Astrocyte (in vitro differentiated cells and primary cell): ENCODE results near the gene ZBTB7A. TPM values are rescaled to one million over a fixed set of nuclear protein-coding genes. Genes with fewer than 3 reads are reported as not detected.

Experiments
- DNase-seq: peaks from one replicate; pipeline ENCODE4 v3.0.0-alpha.2; 2010; ENCODE audit warnings: low read depth
- FAIRE-seq: peaks from 2 replicates; lab custom pipeline; 2011; peaks lifted over from hg19 to GRCh38; lab: Jason Lieb, UNC
- H2AFZ ChIP-seq: 2 replicates; pipeline ENCODE4 v1.6.0; 2012; ENCODE audit warnings: low read depth, low read length, inconsistent platforms
- H3K27ac ChIP-seq: 2 replicates; pipeline ENCODE4 v1.5.1; 2011; ENCODE audit warnings: low read depth, low read length, inconsistent platforms
- H3K27me3 ChIP-seq: 2 replicates; pipeline ENCODE4 v1.6.0; 2011; ENCODE audit warnings: low read length, inconsistent platforms; ENCODE audit not compliant: insufficient read depth
- H3K36me3 ChIP-seq: 2 replicates; pipeline ENCODE4 v1.5.1; 2011; ENCODE audit warnings: low read length, inconsistent platforms; ENCODE audit not compliant: insufficient read depth
- H3K4me1 ChIP-seq: 2 replicates; pipeline ENCODE4 v1.5.1; 2011; ENCODE audit warnings: low read length, inconsistent platforms; ENCODE audit not compliant: insufficient read depth
- H3K4me2 ChIP-seq: 2 replicates; pipeline ENCODE4 v1.6.0; 2012; ENCODE audit warnings: low read length, inconsistent platforms
- H3K4me3 ChIP-seq: 2 replicates; pipeline ENCODE4 v1.5.1; 2011; ENCODE audit warnings: low read depth, mild to moderate bottlenecking, low read length, inconsistent platforms; ENCODE audit not compliant: insufficient read depth
- H3K79me2 ChIP-seq: 2 replicates; pipeline ENCODE4 v1.6.0; 2012; ENCODE audit warnings: mild to moderate bottlenecking, low read length, inconsistent platforms; ENCODE audit not compliant: insufficient read depth
- H3K9ac ChIP-seq: 2 replicates; pipeline ENCODE4 v1.6.0; 2012; ENCODE audit warnings: mild to moderate bottlenecking, low read length, inconsistent platforms
- H3K9me3 ChIP-seq: 2 replicates; pipeline ENCODE4 v1.5.1; 2012; ENCODE audit warnings: low read depth, mild to moderate bottlenecking, low read length, inconsistent platforms; ENCODE audit not compliant: insufficient read depth
- H4K20me1 ChIP-seq: 2 replicates; pipeline ENCODE4 v1.6.0; 2012; ENCODE audit warnings: low read length, inconsistent platforms; ENCODE audit not compliant: insufficient read depth
- H3K27ac Mint-ChIP-seq: one replicate; pipeline ENCODE4 v1.8.0; 2021; ENCODE audit warnings: mild to moderate bottlenecking, mixed read lengths; ENCODE audit not compliant: unreplicated experiment
- H3K27me3 Mint-ChIP-seq: one replicate; pipeline ENCODE4 v1.8.0; 2021; ENCODE audit warnings: low read depth, mixed read lengths; ENCODE audit not compliant: unreplicated experiment
- H3K36me3 Mint-ChIP-seq: one replicate; pipeline ENCODE4 v1.8.0; 2021; ENCODE audit warnings: low read depth, mixed read lengths; ENCODE audit not compliant: unreplicated experiment
- H3K4me1 Mint-ChIP-seq: one replicate; pipeline ENCODE4 v1.8.0; 2021; ENCODE audit warnings: low read depth, mixed read lengths; ENCODE audit not compliant: unreplicated experiment
- H3K4me3 Mint-ChIP-seq: one replicate; pipeline ENCODE4 v1.8.0; 2021; ENCODE audit warnings: mild to moderate bottlenecking, moderate library complexity, mixed read lengths; ENCODE audit not compliant: unreplicated experiment
- H3K9me3 Mint-ChIP-seq: one replicate; pipeline ENCODE4 v1.8.0; 2021; ENCODE audit warnings: mild to moderate bottlenecking, mixed read lengths; ENCODE audit not compliant: unreplicated experiment
- EZH2 ChIP-seq: IDR thresholded peaks from 2 replicates; pipeline ENCODE4 v1.6.1; 2012; ENCODE audit warnings: mild to moderate bottlenecking, low read length, inconsistent platforms; ENCODE audit not compliant: insufficient read depth
- total RNA-seq: library from RNA; stranded (reverse); gene quantifications from 2 replicates; pipeline ENCODE4 v1.2.1, GENCODE V29; 2021
- TF ChIP-seq, protein P1 (sequence below): IDR thresholded peaks from 2 replicates; pipeline ENCODE4 v1.5.1; 2011; ENCODE audit warnings: low read depth, mild to moderate bottlenecking, inconsistent platforms, low read length, moderate library complexity; ENCODE audit not compliant: insufficient read depth

Gene ZBTB7A
- total RNA-seq, 1 donor from 2014 or later, result 24.3 TPM

DNA sequence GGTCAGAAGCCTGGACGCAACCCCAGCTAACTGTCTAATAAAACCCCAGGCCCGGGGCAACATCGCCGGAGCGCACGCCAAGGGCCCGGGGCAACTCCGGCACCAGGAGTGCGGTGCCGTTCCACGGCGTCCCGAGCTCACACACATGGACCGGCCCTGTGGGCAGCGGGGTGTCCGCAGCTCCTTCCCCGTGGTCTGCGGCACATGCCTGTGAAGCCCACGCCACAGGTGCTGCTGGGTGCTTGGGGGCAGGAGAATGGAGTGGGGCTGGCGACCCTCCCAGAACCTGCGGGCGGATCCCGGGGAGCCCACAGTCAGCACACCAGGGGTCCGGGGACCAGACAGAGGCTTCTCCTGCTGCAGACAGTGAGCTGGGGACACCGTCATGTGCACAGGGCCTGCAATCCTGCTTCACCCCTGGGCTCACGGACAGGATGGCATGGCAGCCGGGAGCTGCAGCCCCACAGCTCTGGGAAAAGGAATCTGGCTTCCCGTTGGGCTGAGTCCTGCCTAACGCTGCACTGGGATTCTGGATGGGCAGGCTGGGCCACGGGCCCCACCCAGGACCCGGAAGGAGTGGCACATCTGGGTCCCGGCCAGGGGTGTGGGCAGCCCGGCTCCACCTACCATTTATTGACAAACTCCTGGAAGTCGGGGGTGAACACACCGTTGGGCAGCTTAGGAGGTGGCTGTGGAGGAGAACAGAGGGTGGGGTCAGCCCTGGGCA is 28.2 kb upstream of the ZBTB7A start:
- H3K36me3 Mint-ChIP-seq, result peaks cover 8% of the 10 kb centered on the region
- FAIRE-seq, result no peak
- H3K27me3 Mint-ChIP-seq, result no peaks in the 10 kb centered on the region

DNA sequence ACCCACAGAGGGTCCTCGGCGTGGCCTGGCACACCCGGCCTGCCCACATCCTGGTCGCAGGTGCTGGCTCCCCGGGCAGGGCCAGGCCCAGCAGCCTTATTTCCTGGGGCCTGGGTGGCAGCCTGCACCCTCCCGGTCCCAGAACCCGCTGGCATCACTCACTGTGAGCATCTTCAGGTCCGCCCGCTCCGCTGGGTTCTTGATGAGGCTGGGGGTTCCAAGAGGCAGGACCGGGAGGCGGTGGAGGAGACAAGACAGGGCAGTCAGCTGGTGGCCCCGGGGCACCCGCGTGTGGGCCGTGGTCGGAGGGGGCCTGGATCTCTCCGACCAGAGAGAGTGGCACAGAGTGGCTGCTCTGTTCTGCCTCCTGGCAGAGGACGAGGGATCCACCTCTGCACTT is 27.6 kb upstream of the ZBTB7A start:
- Mint-ChIP-seq H3K27ac (no peak overlapping the region), H3K27me3 (no peaks in the 10 kb centered on the region), H3K4me1 (no peaks in the 10 kb centered on the region), H3K36me3 (peaks cover 8% of the 10 kb centered on the region), H3K9me3 (no peaks in the 10 kb centered on the region), H3K4me3 (no peak overlapping the region)
- TF ChIP-seq EZH2, result no peak
- TF ChIP-seq, protein P1, sequence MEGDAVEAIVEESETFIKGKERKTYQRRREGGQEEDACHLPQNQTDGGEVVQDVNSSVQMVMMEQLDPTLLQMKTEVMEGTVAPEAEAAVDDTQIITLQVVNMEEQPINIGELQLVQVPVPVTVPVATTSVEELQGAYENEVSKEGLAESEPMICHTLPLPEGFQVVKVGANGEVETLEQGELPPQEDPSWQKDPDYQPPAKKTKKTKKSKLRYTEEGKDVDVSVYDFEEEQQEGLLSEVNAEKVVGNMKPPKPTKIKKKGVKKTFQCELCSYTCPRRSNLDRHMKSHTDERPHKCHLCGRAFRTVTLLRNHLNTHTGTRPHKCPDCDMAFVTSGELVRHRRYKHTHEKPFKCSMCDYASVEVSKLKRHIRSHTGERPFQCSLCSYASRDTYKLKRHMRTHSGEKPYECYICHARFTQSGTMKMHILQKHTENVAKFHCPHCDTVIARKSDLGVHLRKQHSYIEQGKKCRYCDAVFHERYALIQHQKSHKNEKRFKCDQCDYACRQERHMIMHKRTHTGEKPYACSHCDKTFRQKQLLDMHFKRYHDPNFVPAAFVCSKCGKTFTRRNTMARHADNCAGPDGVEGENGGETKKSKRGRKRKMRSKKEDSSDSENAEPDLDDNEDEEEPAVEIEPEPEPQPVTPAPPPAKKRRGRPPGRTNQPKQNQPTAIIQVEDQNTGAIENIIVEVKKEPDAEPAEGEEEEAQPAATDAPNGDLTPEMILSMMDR, result no peak
- Histone ChIP-seq H3K9me3 (no peaks in the 10 kb centered on the region), H4K20me1 (no peaks in the 10 kb centered on the region), H3K4me1 (no peaks in the 10 kb centered on the region), H3K9ac (no peak overlapping the region), H3K36me3 (peaks cover 3% of the 10 kb centered on the region), H3K79me2 (no peaks in the 10 kb centered on the region), H3K27ac (no peak overlapping the region), H3K27me3 (no peaks in the 10 kb centered on the region), H3K4me2 (no peak overlapping the region), H2AFZ (no peak overlapping the region), H3K4me3 (no peak overlapping the region)
- no peak for DNase-seq
- FAIRE-seq, result no peak

More for the DNA sequence above, 28.2 kb upstream of the ZBTB7A start:
- Histone ChIP-seq H3K36me3 (peaks cover 3% of the 10 kb centered on the region), H3K27ac (no peak overlapping the region), H3K79me2 (no peaks in the 10 kb centered on the region), H2AFZ (no peak overlapping the region), H3K4me2 (no peak overlapping the region), H3K9me3 (no peaks in the 10 kb centered on the region), H4K20me1 (no peaks in the 10 kb centered on the region), H3K27me3 (no peaks in the 10 kb centered on the region), H3K4me1 (no peaks in the 10 kb centered on the region), H3K9ac (no peak overlapping the region), H3K4me3 (no peak overlapping the region)
- no peak overlapping the region for H3K27ac Mint-ChIP-seq
- no peak for TF ChIP-seq EZH2
- TF ChIP-seq, protein P1, result no peak
- no peak overlapping the region for H3K4me3 Mint-ChIP-seq
- DNase-seq, result no peak
- no peaks in the 10 kb centered on the region for H3K9me3 Mint-ChIP-seq
- H3K4me1 Mint-ChIP-seq, result no peaks in the 10 kb centered on the region

- no peak overlapping the region for H3K27ac ChIP-seq
- H3K4me1 ChIP-seq, result no peaks in the 10 kb centered on the region
- FAIRE-seq (no peak), DNase-seq (no peak)
- no peaks in the 10 kb centered on the region for H3K79me2 ChIP-seq
- H2AFZ ChIP-seq, result no peak overlapping the region
- TF ChIP-seq, protein P1, result no peak
- no peak for TF ChIP-seq EZH2
- no peaks in the 10 kb centered on the region for H4K20me1 ChIP-seq
- H3K4me1 Mint-ChIP-seq, result no peaks in the 10 kb centered on the region
- no peak overlapping the region for H3K9ac ChIP-seq
- H3K27ac Mint-ChIP-seq, result no peak overlapping the region
- no peaks in the 10 kb centered on the region for H3K9me3 Mint-ChIP-seq
- peaks cover 8% of the 10 kb centered on the region for H3K36me3 Mint-ChIP-seq
- H3K4me2 ChIP-seq, result no peak overlapping the region
- no peaks in the 10 kb centered on the region for H3K27me3 ChIP-seq
- H3K9me3 ChIP-seq, result no peaks in the 10 kb centered on the region
- H3K27me3 Mint-ChIP-seq, result no peaks in the 10 kb centered on the region
- H3K4me3 ChIP-seq, result no peak overlapping the region
- H3K36me3 ChIP-seq, result peaks cover 3% of the 10 kb centered on the region
- no peak overlapping the region for H3K4me3 Mint-ChIP-seq
These were observed 27.0 kb upstream of the ZBTB7A start for GRCh38 chr19:4093643-4094175.
